ENCODE results near the gene TTC34.

The TTC34 gene

GRCh38 chr1:2596530-2597333 is 204.8 kb downstream of the TTC34 start:
- no peak for DNase-seq (ENCODE audit: low read depth in 2 of 2)
- H3K4me3 ChIP-seq (replicated peaks in 1 of 2; ENCODE audit: low read depth in 2 of 2, low read length in 2 of 2) = no peak overlapping the region
- no peak for TF ChIP-seq CTCF (IDR thresholded peaks at IDR 0.05; ENCODE audit: low read depth, low read length)

GRCh38 chr1:2595812-2596529 is 205.5 kb downstream of the TTC34 start:
- no peak for TF ChIP-seq CTCF (IDR thresholded peaks at IDR 0.05; ENCODE audit: low read depth, low read length)
- DNase-seq (ENCODE audit: low read depth in 2 of 2) = no peak
- H3K4me3 ChIP-seq (replicated peaks in 1 of 2; ENCODE audit: low read depth in 2 of 2, low read length in 2 of 2) = no peak overlapping the region

GRCh38 chr1:2595261-2595811 is 206.2 kb downstream of the TTC34 start:
- no peak overlapping the region for H3K4me3 ChIP-seq (replicated peaks in 1 of 2; ENCODE audit: low read depth in 2 of 2, low read length in 2 of 2)
- no peak for TF ChIP-seq CTCF (IDR thresholded peaks at IDR 0.05; ENCODE audit: low read depth, low read length)
- no peak for DNase-seq (ENCODE audit: low read depth in 2 of 2)

GRCh38 chr1:2594641-2595131 is 206.8 kb downstream of the TTC34 start:
- no peak for DNase-seq (ENCODE audit: low read depth in 2 of 2)
- no peak overlapping the region for H3K4me3 ChIP-seq (replicated peaks in 1 of 2; ENCODE audit: low read depth in 2 of 2, low read length in 2 of 2)

GRCh38 chr1:2594001-2594640 is 207.4 kb downstream of the TTC34 start:
- DNase-seq (ENCODE audit: low read depth in 2 of 2) = peak; percentile 17 to 61
- no peak overlapping the region for H3K4me3 ChIP-seq (replicated peaks in 1 of 2; ENCODE audit: low read depth in 2 of 2, low read length in 2 of 2)

More at GRCh38 chr1:2594641-2595131, 206.8 kb downstream of the TTC34 start:
- no peak for TF ChIP-seq CTCF (IDR thresholded peaks at IDR 0.05; ENCODE audit: low read depth, low read length)

More at GRCh38 chr1:2594001-2594640, 207.4 kb downstream of the TTC34 start:
- TF ChIP-seq CTCF (IDR thresholded peaks at IDR 0.05; ENCODE audit: low read depth, low read length) = no peak
